ENCODE data around the gene SPINK8.
"Not testable (repeated sequence)": the region's sequence is repeated elsewhere in the genome, so short reads cannot be mapped to it uniquely, and the experiment has no call there.

The SPINK8 gene

DNA sequence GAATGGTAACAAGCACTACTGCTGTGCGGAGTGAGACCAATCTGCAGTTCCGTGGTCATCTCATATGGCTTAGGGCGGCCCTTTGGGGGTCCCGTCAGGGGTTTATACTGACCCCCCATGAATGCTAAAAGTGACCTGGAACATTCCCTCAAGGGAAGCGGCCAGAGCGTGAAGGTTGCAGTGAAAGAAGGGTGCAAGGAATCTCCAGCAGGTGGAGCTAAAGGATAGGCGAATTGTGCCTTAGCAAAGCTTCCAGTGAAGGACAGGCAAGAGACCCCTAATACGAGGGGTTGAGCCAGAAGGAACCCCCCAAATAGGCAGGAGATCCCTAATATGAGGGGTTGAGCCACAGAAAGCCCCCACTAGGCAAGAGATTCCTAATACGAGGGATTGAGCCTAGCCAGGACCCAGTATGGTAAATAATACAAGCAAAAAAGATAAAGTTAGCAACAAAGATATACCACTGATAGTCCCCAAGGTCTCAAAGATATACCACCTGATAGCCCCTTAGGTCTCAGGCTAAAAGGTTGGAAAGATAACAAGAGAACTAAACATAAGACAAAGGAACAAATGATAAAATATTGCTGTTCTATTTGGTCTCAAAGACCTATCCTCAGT, 59.8 kb downstream of the SPINK8 start:
- no peaks in the 10 kb centered on the region for H3K9me3 Mint-ChIP-seq
- H3K4me1 Mint-ChIP-seq = peaks cover 31% of the 10 kb centered on the region
- peaks cover 5% of the 10 kb centered on the region for H3K36me3 Mint-ChIP-seq
- H3K27me3 Mint-ChIP-seq = no peaks in the 10 kb centered on the region
- H3K4me3 Mint-ChIP-seq = no peak overlapping the region
- peak overlapping the region; percentile 6 for H3K27ac Mint-ChIP-seq

DNA sequence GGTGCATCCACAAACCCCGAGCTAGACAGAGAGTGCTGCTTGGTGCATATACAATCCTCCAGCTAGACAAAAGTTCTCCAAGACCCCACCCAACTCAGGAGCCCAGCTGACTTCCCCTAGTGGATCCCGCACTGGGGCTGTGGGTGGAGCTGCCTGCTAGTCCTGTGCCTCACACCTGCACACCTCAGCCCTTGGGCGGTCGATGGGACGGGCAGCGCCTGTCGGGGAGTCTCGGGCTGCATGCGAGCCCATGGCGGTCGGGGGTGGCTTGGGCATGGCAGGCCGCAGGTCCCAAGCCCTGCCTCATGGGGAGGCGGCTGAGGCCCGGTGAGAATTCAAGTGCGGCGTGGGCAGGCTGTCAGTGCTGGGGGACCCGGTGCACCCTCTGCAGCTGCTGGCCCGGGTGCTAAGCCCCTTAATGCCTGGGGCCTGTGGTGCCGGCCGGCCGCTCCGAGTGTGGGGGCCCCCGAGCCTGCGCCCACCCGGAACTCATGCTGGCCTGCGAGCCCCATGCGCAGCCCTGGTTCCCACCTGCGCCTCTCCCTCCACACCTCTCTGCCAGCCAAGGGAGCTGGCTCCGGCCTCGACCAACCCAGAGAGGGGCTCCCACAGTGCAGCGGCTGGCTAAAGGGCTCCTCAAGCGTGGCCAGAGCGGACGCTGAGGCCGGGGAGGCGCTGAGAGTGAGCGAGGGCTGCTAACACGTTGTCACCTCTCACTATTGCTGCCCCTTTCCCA, 61.5 kb downstream of the SPINK8 start:
- no peak overlapping the region for H3K27ac Mint-ChIP-seq
- no peaks in the 10 kb centered on the region for H3K27me3 Mint-ChIP-seq
- peaks cover 5% of the 10 kb centered on the region for H3K36me3 Mint-ChIP-seq
- H3K4me1 Mint-ChIP-seq = peaks cover 48% of the 10 kb centered on the region
- no peaks in the 10 kb centered on the region for H3K9me3 Mint-ChIP-seq
- no peak overlapping the region for H3K4me3 Mint-ChIP-seq

DNA sequence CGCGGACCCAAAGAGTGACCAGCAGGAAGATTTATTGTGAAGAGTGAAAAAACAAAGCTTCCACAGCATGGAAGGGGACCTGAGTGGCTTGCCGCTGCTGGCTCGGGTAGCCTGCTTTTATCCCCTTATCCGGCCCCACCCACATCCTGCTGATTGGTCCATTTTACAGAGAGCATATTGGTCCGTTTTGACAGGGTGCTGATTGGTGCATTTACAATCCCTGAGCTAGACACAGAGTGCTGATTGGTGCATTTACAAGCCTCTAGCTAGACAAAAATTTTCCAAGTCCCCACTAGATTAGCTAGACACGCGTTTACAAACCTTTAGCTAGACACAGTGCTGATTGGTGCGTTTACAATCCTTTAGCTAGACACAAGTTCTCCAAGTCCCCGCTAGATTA, 62.2 kb downstream of the SPINK8 start:
- H3K4me3 Mint-ChIP-seq, H3K36me3 Mint-ChIP-seq, H3K27me3 Mint-ChIP-seq, H3K9me3 Mint-ChIP-seq, H3K27ac Mint-ChIP-seq: not testable (repeated sequence)
- peaks cover 51% of the 10 kb centered on the region for H3K4me1 Mint-ChIP-seq

DNA sequence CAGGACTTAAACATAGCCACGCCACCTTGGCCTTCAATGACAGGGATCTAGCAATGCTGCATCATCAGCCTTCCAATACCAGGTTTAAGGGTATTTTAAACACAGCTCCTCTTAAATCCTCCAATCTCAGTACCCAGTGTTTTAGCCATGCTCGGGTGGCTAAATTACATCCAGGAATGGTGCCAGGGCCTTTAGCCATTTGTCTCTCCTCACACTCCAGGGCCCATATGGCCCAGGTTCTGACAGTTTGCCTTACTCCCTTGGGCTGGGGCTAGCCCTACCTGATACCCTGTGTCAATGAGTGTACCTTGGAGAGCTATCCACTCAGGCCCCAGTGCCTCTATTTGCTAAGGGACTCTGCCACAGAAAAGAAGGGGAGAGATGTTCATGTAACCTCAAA, 63.2 kb downstream of the SPINK8 start:
- peak overlapping the region; percentile 34 for H3K4me3 Mint-ChIP-seq
- no peaks in the 10 kb centered on the region for H3K27me3 Mint-ChIP-seq

DNA sequence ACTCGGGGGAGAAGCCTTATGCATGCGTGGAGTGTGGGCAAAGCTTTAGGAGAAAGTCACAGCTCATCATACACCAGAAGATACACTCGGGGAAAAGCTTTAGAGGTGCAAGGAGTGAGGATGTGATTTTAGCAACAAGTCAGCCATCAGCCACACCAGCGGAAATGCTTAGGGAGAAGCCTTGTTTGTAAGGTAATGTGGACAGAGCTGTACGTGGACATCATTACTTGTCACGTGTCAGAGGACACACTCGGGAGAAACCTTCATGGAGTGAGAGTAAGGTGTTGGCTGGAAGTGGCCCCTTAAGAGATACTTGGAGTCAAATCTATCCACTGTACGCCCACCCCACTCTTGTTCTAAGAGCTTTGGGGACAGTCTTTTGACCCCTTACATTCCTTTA, 63.9 kb downstream of the SPINK8 start:
- no peaks in the 10 kb centered on the region for H3K27me3 Mint-ChIP-seq
- H3K27ac Mint-ChIP-seq = peak overlapping the region; percentile 96
- no peaks in the 10 kb centered on the region for H3K9me3 Mint-ChIP-seq
- peaks cover 5% of the 10 kb centered on the region for H3K36me3 Mint-ChIP-seq
- peak overlapping the region; percentile 85 for H3K4me3 Mint-ChIP-seq
- H3K4me1 Mint-ChIP-seq = peaks cover 51% of the 10 kb centered on the region

More for the DNA sequence above, 63.2 kb downstream of the SPINK8 start:
- Mint-ChIP-seq H3K27ac (peak overlapping the region; percentile 32), H3K36me3 (peaks cover 5% of the 10 kb centered on the region), H3K4me1 (peaks cover 51% of the 10 kb centered on the region), H3K9me3 (no peaks in the 10 kb centered on the region)

DNA sequence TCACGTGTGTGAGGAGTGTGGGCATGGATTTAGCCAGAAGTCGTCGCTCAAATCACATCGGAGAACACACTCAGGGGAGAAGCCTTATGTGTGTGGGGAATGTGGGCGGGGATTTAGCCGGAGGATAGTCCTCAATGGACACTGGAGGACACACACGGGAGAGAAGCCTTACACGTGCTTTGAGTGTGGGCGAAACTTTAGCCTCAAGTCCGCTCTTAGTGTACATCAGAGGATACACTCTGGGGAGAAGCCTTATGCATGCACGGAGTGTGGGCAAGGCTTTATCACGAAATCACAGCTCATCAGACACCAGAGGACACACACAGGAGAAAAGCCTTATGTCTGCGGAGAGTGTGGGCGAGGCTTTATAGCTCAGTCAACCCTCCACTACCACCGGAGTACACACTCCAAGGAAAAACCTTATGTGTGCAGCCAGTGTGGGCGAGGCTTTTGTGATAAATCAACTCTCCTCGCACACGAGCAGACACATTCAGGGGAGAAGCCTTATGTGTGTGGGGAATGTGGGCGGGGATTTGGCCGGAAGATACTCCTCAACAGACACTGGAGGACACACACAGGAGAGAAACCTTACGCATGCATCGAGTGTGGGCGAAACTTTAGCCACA, 64.4 kb downstream of the SPINK8 start:
- Mint-ChIP-seq H3K27me3 (no peaks in the 10 kb centered on the region), H3K27ac (peak overlapping the region; percentile 96), H3K4me3 (peak overlapping the region; percentile 85)

DNA sequence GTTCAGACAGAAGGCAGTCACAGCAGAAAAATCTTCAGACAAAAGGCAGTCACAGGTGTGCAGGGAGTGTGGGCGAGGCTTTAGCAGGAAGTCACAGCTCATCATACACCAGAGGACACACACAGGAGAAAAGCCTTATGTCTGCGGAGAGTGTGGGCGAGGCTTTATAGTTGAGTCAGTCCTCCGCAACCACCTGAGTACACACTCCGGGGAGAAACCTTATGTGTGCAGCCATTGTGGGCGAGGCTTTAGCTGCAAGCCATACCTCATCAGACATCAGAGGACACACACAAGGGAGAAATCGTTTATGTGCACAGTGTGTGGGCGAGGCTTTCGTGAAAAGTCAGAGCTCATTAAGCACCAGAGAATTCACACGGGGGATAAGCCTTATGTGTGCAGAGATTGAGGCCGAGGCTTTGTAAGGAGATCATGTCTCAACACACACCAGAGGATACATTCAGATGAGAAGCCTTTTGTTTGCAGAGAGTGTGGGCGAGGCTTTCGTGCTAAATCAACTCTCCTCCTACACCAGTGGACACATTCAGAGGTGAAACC, 65.0 kb downstream of the SPINK8 start:
- H3K27me3 Mint-ChIP-seq = no peaks in the 10 kb centered on the region
- peak overlapping the region; percentile 85 for H3K4me3 Mint-ChIP-seq
- peaks cover 8% of the 10 kb centered on the region for H3K36me3 Mint-ChIP-seq
- no peaks in the 10 kb centered on the region for H3K9me3 Mint-ChIP-seq
- peaks cover 51% of the 10 kb centered on the region for H3K4me1 Mint-ChIP-seq
- peak overlapping the region; percentile 96 for H3K27ac Mint-ChIP-seq

More for the DNA sequence above, 64.4 kb downstream of the SPINK8 start:
- Mint-ChIP-seq H3K36me3 (peaks cover 5% of the 10 kb centered on the region), H3K9me3 (no peaks in the 10 kb centered on the region), H3K4me1 (peaks cover 51% of the 10 kb centered on the region)

DNA sequence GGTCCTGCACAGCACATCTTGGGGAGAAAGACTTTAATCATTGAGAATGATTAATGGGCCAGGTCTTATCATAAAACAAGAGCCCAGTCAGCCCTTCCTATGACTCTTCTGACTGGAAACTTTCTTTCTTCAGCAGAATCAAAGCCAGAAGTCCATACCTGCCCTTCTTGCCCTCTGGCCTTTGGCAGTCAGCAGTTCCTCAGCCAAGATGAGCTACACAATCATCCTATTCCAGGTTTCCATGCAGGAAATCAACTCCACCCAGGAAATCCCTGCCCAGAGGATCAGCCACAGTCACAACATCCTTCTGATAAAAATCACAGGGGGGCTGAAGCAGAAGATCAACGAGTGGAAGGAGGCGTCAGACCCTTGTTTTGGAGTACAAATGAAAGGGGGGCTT, 65.7 kb downstream of the SPINK8 start:
- H3K4me1 Mint-ChIP-seq = peaks cover 49% of the 10 kb centered on the region
- peaks cover 8% of the 10 kb centered on the region for H3K36me3 Mint-ChIP-seq
- H3K4me3 Mint-ChIP-seq = peak overlapping the region; percentile 85
- H3K27me3 Mint-ChIP-seq = no peaks in the 10 kb centered on the region
- peak overlapping the region; percentile 96 for H3K27ac Mint-ChIP-seq
- no peaks in the 10 kb centered on the region for H3K9me3 Mint-ChIP-seq

DNA sequence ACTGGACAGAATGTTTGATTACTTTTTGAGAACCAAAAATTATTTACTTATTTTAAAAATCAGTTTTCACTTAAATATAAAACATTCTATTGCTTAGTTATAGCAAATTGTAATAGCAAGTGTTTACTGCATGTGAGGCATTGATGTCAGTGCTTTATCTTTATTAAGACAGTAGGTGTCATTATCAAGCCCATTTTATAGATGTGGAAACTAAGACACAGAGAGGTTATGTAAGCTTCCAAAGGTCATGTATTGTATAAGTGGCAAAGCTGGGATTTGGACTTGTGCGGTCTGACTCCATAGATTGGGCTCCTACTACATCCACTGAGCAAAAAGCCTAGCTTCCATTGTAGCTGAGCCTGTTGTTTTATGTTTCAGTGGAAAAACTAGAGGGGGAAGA, 74.9 kb downstream of the SPINK8 start:
- H3K4me3 Mint-ChIP-seq = no peak overlapping the region
- peak overlapping the region; percentile 2 for H3K27ac Mint-ChIP-seq
- H3K27me3 Mint-ChIP-seq = no peaks in the 10 kb centered on the region
- peaks cover 23% of the 10 kb centered on the region for H3K4me1 Mint-ChIP-seq
- peaks cover 33% of the 10 kb centered on the region for H3K36me3 Mint-ChIP-seq
- H3K9me3 Mint-ChIP-seq = no peaks in the 10 kb centered on the region
